Mucosa of descending colon (tissue), 3 donors: Measurements from ENCODE around the gene SORCS2. TPM values are rescaled to one million over a fixed set of nuclear protein-coding genes. Genes with fewer than 3 reads are reported as not detected.

ENCODE experiments used
- ATAC-seq: fragments of 200-7000 bp; cut with Tn5 transposase; one replicate; pipeline ENCODE4 v1.9.1; 2020; ENCODE audit warnings: mild to moderate bottlenecking, moderate library complexity
- DNase-seq, 3 donors: peaks; one replicate each; pipeline ENCODE4 v3.0.0-alpha.2; 2020
- H3K36me3 ChIP-seq: fragments of 200-600 bp; one replicate; pipeline ENCODE4 v1.8.0; 2021; ENCODE audit warnings: low read depth, mild to moderate bottlenecking
- H3K4me1 ChIP-seq: fragments of 200-600 bp; one replicate; pipeline ENCODE4 v1.8.0; 2021; ENCODE audit warnings: low read depth, mild to moderate bottlenecking
- H3K4me3 ChIP-seq: fragments of 200-600 bp; one replicate; pipeline ENCODE4 v1.8.0; 2021; ENCODE audit warnings: mild to moderate bottlenecking
- H3K9me3 ChIP-seq: fragments of 200-600 bp; one replicate; pipeline ENCODE4 v1.8.0; 2021; ENCODE audit warnings: mild to moderate bottlenecking
- CTCF ChIP-seq: fragments of 200-600 bp; IDR thresholded peaks from one replicate; pipeline ENCODE4 v1.8.0; 2022; ENCODE audit warnings: antibody characterized with exemption, mild to moderate bottlenecking
- intact Hi-C, 2 donors: fragments of 100-400 bp; cut with DNase I in 1 of 2; cut with micrococcal nuclease in 1 of 2; formaldehyde crosslinking; loops; one replicate each; pipeline versions ENCODE4 v1.11.0 to v1.11.1; 2022; cut with DNase I, micrococcal nuclease
- total RNA-seq, 3 donors: library from RNA; stranded (reverse); fragmentation: NEBNext Ultra II Directional in 2 of 3; extraction: Animal tissue kit (Norgen Biotek cat#: 25700) in 2 of 3; gene quantifications; one replicate each; pipeline versions ENCODE4 v1.2.1 to v1.2.4, GENCODE V29; 2021 to 2023
- donor health status: DM: no; HTN: no; CAD: no; lungs with moderate emphysema.
- donor health status: DM: no; HTN: no; CAD: no.
- donor health status: DM: no; HTN: yes; CAD: no.

Gene SORCS2
- total RNA-seq, 3 donors from 2014 or later: 0.20 to 3.1 (median 1.5) TPM

DNA sequence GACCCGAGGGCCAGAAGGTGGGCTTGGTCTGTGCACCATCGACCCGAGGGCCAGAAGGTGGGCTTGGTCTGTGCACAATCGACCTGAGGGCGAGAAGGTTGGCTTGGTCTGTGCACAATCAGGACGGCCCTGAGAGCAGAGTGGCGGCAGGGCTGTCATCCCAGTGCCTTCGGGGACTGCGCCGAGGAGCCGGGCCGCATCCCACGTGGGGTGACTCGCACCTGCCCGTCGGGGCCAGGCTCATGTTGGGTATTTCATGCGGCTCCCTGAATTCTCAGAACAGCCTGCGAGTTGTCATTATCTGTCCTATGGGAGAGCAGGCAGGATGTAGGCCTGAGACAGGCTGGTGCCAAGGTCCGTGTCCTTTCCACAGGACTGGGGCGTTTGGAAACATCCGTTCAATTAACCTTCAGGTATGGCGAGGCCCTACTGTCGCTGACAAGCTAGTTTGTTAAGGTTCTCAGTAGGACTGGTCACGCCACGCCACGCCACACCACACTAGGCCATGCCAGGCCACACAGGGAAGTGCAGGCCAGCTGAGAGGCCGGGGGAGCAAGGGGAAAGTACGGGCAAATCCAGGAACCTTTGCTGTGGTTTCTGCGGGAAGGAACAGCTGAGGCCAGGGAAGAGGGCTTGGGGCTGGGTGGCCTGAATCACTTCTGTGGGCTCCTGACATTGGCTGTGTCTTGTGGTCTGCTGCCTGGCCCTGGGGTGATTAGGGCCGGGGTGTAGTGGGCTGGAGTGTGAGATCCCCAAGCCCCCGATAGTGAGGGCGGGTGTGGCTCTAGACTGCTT lies 564.4 kb downstream of the SORCS2 start:
- peak in 1 of 3 donors; percentile 44 for DNase-seq
- intact Hi-C loops: no loop called here
- Histone ChIP-seq H3K4me1 (no peaks in the 10 kb centered on the region), H3K36me3 (no peaks in the 10 kb centered on the region), H3K9me3 (no peaks in the 10 kb centered on the region), H3K4me3 (no peak overlapping the region)
- peak; percentile 4 for ATAC-seq
- TF ChIP-seq CTCF: no peak

DNA sequence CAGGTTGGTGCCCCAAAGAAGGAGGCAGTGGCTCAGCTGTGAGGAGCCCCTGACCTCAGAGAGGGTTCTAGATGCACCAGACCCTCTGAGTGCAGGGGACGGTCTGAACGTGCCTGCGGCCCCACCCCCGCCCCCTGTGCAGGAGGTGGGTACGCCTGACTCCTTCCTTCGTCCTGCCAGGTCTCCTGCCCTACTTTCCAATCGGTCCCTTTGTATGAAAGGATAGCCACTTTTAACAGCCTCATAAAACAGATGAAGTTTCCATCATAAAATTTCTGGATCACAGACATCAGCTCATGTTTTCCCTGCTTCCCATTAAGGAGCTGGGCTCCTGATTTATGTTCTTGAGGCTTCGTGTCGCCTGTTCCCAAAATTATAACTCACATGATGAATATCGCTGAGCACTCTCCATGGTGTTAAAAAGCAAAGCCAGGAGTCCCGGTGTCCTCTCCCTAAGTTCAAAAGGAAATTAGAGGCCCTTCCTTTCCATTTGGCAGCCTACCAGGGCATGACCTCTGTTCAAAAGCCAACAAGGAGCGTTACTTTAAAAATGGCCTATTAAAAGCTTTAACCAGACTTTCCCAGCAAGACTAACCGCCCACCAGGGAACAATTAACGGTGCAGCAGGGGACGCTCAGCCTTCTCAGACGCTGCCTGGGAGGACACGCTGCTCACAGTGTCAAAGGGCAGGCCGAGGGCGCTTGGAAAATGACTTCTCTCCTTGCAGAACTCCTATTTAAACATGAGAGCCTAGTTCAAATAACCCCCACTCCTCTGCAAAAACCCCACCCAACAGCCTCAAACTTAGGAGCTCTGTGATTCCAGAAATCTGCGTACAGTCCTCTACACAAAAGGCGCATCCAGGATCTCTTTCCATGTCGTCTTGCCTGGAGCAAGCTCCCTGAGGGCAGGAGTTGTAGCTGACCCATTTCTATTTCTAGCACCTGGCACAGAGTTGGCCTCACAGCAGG lies 565.4 kb downstream of the SORCS2 start:
- intact Hi-C loops: no loop called here
- Histone ChIP-seq H3K4me1 (no peaks in the 10 kb centered on the region), H3K9me3 (no peaks in the 10 kb centered on the region), H3K4me3 (no peak overlapping the region), H3K36me3 (no peaks in the 10 kb centered on the region)
- ATAC-seq (peak; percentile 44), DNase-seq (peak in 1 of 3 donors; percentile 42)
- no peak for TF ChIP-seq CTCF

DNA sequence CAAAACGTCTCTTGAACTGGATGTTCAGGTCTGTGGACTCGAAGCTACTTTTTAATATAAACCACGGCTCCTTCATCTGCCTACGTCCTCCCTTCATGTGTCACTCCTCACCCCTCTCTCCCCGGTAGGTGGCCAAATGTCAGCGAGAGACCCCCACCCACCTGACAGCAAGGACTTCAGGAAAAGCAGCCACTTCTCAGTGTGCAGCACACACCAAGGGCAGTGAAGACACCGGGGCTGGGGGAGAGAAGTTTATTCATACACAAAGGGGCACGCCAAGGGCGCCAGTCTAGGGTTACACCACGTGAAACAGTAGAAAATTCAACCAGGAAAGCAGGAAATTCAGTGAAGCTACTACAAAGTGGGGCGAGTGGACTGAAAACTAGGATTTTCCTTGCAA lies 566.1 kb downstream of the SORCS2 start:
- TF ChIP-seq CTCF: no peak
- Histone ChIP-seq H3K36me3 (no peaks in the 10 kb centered on the region), H3K4me1 (no peaks in the 10 kb centered on the region), H3K4me3 (no peak overlapping the region), H3K9me3 (no peaks in the 10 kb centered on the region)
- no peak for ATAC-seq
- intact Hi-C loops: no loop called here
- peak in 1 of 3 donors; percentile 8 for DNase-seq

DNA sequence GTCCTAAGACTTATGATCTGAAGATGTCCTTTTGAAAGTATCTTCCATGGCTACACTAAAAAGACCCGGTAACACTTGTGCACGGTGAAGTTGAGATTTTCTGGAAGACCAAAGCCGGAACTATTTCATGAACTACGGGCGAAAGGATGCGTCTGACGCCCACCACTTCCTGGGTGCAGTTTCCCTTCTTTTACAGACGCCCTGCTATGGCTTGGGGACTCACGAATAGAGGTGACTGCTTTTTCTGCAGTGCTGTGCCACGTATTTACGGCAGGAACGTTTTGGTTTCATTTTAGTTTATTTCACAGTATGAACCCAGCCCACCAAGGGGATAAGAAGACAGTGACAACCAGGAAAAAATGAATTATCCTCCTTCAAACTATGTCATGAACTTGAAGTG lies 566.9 kb downstream of the SORCS2 start:
- no peaks in the 10 kb centered on the region for H3K36me3 ChIP-seq
- no peak for TF ChIP-seq CTCF
- no peak overlapping the region for H3K4me3 ChIP-seq
- DNase-seq: peak in 1 of 3 donors; percentile 31
- no peaks in the 10 kb centered on the region for H3K4me1 ChIP-seq
- ATAC-seq: peak; percentile 40
- intact Hi-C loops: no loop called here
- H3K9me3 ChIP-seq: no peaks in the 10 kb centered on the region

GRCh38 chr4:7759635-7760034 lies 567.3 kb downstream of the SORCS2 start:
- ATAC-seq: no peak
- intact Hi-C loops: no loop called here

More at GRCh38 chr4:7759635-7760034, 567.3 kb downstream of the SORCS2 start:
- DNase-seq: peak in 1 of 3 donors; percentile 45
- no peaks in the 10 kb centered on the region for H3K36me3 ChIP-seq
- no peak for TF ChIP-seq CTCF
- H3K4me3 ChIP-seq: no peak overlapping the region
- H3K9me3 ChIP-seq: no peaks in the 10 kb centered on the region
- no peaks in the 10 kb centered on the region for H3K4me1 ChIP-seq
